H54 (cell line): ENCODE measurements around the gene TTC28.
"Not testable (repeated sequence)": the region's sequence is repeated elsewhere in the genome, so short reads cannot be mapped to it uniquely, and the experiment has no call there.

Experiments
- DNase-seq: peaks from one replicate; pipeline ENCODE4 v3.0.0; 2011; ENCODE audit warnings: low spot score, mixed read lengths; ENCODE audit not compliant: insufficient read length
- FAIRE-seq: peaks from 3 replicates; lab custom pipeline; 2011; peaks lifted over from hg19 to GRCh38; lab: Jason Lieb, UNC
- POLR2A ChIP-seq: IDR thresholded peaks from 2 replicates; pipeline ENCODE4 v1.6.1; 2011; ENCODE audit warnings: low read depth, mild to moderate bottlenecking, low read length

Gene TTC28

DNA sequence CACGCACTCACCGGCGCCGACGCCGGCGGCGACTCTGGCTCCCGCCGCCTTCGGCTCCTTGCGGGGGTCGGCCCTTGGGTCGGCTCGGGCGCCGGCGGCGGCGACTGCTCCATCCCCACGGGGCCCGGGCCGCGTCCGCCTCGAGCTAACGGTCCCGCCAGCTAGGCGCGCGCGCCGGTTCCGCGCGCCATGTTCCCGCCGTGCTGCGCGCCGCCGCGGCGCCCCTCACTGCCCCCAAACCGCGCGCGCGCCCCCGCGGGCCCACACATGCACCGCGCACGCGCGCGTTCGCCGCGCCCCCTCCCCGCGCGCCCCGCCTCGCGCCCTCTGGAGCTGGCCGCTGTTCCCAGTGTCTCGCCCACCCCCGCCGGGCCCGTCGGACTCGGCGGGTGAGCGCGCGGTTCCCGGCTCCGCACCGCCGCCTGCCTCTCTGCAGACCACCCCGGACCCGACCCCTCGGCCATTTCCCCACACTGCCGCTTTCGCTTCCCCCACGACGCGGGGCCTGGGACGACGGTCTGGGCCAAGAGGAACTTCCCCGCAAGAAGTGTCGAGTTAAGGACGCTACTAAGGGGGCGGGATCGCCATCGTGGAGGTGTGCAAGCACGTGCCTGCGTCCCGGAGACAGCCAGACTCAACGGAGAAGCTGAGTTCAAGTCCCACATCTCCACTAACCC is at the start of gene TTC28:
TSS of gene TTC28 (minus strand) at position 230 of the 677 bp plus-strand sequence. CDS start at position 113, 117 bp downstream.
- not testable (repeated sequence) for FAIRE-seq
- peak; percentile 7 for DNase-seq

- DNase-seq (no peak), FAIRE-seq (no peak)
- no peak for TF ChIP-seq POLR2A
Observed at GRCh38 chr22:28728621-28729313, 49.1 kb upstream of the TTC28 start.

GRCh38 chr22:28728002-28728401 is 48.4 kb upstream of the TTC28 start:
- FAIRE-seq (no peak), DNase-seq (no peak)
- TF ChIP-seq POLR2A, result no peak

- no peak for FAIRE-seq
- TF ChIP-seq POLR2A, result no peak
Observed at GRCh38 chr22:28718044-28718443, 38.4 kb upstream of the TTC28 start.

DNA sequence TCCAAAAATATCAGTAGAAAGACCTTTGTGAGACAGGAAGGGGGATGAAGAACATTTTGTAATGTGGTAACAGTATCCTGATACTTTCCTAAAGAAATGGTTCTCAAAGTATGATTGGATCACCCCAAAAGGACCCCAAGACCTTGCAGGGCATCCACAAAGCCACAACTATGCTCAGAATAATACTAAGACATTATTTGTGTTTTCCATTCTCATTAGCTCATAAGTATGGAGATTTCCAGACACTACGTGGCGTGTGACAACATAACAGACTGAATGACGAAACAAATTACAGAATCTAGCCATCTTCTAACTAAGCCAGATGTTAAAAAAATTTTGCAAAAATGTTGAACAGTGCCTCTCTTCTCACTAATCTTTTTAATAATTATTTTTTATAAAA is 37.0 kb upstream of the TTC28 start:
- TF ChIP-seq POLR2A, result no peak
- FAIRE-seq (no peak), DNase-seq (no peak)

More at GRCh38 chr22:28718044-28718443, 38.4 kb upstream of the TTC28 start:
- DNase-seq, result no peak

- DNase-seq (no peak), FAIRE-seq (no peak)
- TF ChIP-seq POLR2A, result no peak
Observed at GRCh38 chr22:28715611-28716010, 36.0 kb upstream of the TTC28 start.

- no peak for TF ChIP-seq POLR2A
- no peak for DNase-seq
- no peak for FAIRE-seq
Observed at GRCh38 chr22:28714043-28714628, 34.5 kb upstream of the TTC28 start.

GRCh38 chr22:28711820-28712777 is 32.5 kb upstream of the TTC28 start:
- no peak for TF ChIP-seq POLR2A
- DNase-seq, result peak; percentile 22
- peak; percentile 96 for FAIRE-seq

DNA sequence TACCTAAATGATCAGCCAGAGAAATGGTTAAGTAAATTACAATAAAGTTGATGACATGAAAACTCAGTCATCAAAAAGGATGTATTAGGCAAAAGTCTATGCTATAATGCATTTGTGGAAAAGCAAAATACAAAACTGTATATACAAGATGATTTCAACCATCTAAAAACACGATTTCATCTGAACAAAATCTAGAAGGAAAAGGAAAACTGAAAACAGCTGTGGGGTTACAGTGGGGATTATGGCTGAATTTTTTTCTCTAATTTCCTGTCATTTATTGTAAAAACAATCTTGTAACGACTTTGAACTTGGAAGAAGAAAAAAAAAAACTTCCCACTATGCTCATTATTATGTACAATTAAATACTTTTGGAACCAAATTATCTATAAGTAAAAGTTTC is 31.7 kb upstream of the TTC28 start:
- no peak for DNase-seq
- TF ChIP-seq POLR2A, result no peak
- no peak for FAIRE-seq

DNA sequence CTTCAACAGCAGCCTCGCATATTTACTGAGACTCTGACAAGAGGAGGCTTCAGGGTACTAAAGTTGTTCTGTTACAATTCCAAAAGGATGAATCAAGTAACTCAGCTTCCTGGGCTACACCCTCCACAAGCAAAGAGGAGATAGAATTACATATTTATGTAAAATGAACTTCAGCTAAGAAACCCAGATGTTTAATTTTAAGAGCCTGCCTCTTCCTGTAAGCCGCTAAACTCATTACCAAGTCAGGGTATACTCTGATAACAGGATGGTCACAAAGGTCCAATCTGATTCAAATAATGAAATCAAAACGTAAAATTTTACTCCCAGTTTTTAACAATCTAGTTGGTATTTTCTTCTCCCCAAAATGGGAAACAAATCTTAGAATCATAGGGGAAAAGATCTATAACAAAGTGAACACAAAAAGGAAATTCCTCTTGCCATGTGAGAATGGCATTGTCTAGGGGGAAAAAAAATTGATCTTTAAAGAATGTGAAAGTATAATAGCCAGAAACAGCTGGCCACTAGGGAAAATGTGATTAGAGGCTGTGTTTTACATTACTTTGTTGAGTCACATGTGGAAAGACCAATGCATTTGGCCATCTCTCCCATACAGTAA is 31.0 kb upstream of the TTC28 start:
- no peak for DNase-seq
- peak; percentile 93 for FAIRE-seq
- no peak for TF ChIP-seq POLR2A

GRCh38 chr22:28710107-28710506 is 30.5 kb upstream of the TTC28 start:
- DNase-seq (no peak), FAIRE-seq (no peak)
- no peak for TF ChIP-seq POLR2A

DNA sequence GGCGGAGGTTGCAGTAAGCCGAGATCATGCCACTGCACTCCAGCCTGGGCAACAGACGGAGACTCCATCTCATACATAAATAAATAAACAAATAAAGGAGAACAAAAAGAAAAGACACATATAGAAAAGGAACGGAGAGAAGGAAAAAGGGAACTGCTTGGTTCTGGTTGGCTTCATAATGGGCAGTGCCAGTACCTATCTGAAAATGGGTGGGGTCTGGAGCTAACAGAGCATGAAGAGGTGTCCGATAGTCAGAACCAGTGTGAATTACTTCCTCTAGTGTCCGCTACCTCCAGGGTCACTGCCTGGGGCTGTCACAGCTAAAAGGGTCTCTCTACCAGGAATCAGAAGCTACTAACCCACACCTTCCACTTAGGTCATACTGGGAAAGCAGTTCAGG is 27.2 kb upstream of the TTC28 start:
- no peak for TF ChIP-seq POLR2A
- no peak for FAIRE-seq
- DNase-seq, result no peak

DNA sequence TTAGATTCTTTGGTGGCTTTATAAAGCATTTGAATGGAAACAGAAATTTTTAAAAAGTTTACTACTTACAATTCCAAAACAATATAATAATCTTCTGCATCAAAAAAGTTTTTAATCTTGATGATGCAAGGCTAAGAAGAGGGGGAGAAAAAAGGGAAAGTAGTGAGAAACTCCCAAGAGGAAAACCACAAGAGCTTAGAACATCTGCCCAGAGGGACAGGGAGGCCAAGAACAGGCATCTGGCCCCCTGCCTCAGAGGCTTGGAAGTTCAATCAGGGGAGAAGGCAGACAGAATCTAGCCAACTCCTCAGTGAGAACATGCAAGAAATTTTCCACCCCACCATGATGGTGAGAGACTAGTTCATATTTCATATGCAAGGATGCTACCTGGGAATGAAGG is 23.8 kb upstream of the TTC28 start:
- TF ChIP-seq POLR2A, result no peak
- FAIRE-seq (no peak), DNase-seq (no peak)
